NCI-H345 treated with DMSO at 0.1 percent for 48 hours (cell line): ENCODE data around the gene SMYD3.
A peak's percentile ranks its signal among the peaks of the same experiment; 100 is the strongest.
"Not testable (repeated sequence)": the region's sequence is repeated elsewhere in the genome, so short reads cannot be mapped to it uniquely, and the experiment has no call there.

Experiments used
- DNase-seq: peaks from one replicate; lab custom pipeline; 2025; ENCODE audit not compliant: unreplicated experiment; lab: John Stamatoyannopoulos, UW

SMYD3 gene

DNA sequence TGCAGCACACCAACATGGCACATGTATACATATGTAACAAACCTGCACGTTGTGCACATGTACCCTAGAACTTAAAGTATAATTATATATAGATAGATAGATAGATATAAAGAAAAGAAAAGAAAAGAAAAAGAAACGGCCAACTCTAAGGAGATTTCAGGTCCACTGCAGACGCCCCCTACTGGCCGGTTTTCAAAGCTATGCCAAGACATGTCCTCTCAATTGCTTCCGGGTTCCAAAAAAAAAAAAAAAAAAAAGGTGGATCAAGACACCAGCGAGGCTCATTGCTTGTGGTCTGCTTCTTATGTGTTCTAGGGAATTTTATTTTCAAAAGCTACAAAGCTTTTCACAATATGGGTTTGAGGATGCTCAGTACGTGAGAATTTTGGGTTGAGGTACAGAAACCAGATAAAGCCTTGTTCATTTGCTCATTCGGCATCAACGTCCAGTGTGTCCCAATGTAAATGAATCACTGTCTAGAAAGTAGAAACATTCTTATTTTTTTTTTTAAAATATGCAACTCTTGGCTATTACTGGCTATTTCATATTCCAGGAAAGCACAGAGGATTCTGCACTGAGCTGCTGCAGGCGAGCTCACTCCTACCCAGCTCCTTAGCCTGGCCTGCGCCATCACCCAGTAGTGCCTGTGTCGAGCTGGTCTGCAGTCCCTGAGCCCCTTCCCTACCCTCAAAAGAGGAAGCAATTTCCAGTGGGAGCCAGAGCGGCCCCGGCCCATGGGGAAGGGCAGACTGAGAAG lies 709.3 kb downstream of the SMYD3 start:
- DNase-seq, result no peak

GRCh38 chr1:245791410-245792312 lies 715.4 kb downstream of the SMYD3 start:
- DNase-seq, result no peak

GRCh38 chr1:245790441-245790840 lies 716.6 kb downstream of the SMYD3 start:
- no peak for DNase-seq

- no peak for DNase-seq
These were observed 718.2 kb downstream of the SMYD3 start for GRCh38 chr1:245788886-245789285.

GRCh38 chr1:245788269-245788668 lies 718.8 kb downstream of the SMYD3 start:
- no peak for DNase-seq

DNA sequence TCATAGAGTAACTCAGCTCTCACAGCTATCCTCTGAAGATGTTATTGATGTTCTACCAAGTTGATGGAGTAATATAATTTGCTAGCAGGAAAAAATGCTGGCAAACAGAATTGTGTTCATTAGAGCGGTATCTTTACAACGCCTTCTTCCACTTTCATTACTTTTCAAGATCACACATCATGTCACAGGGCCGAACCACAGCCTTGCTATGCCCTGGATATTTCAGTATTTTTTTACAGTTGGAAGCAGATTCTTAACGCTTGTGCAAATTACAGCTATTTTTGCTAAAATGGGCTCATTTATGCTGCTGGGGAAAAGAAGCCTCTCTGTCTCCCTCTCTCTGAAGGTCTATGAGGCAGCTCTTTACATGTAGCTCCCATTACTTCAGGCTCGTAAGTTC lies 720.1 kb downstream of the SMYD3 start:
- DNase-seq, result no peak

DNA sequence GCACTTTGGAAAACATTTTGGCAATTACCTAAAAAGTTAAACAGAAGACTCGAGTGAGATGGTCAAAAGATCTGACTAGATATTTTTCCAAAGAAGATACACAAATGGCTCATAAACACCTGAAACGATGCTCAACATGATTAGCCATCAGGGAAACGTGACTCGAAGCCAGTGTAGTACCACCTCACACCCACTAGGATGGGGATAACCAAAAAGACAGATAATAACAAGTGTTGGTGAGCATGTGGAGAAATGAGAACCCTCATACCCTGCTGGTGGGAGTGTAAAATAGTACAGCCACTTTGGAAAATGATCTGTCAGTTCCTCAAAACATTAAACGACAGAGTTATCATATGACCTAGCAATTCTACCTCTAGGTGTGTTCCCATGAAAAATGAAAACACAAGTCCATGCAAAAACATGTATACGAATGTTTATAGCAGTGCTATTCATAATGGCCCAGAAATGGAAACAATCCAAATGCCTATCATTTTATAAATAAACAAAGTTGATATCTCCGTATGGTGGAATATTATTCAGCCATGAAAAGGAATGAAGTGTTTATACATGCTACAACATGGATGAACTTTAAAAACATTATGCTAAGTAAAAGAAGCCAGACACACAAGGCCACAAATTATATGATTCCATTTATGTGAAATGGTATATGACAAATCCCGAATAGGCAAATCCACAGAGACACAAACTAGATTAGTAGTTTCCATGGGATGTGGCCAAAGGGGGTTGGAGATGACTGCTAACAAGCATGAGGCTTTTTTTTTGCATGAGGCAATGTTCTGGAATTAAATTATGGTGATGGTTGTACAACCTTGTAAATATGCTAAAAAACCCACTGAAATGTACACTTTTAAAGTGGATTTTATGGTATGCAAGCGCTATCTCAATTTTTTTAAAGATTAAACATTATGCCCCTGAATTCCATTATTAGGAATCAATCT lies 727.0 kb downstream of the SMYD3 start:
- DNase-seq, result no peak

DNA sequence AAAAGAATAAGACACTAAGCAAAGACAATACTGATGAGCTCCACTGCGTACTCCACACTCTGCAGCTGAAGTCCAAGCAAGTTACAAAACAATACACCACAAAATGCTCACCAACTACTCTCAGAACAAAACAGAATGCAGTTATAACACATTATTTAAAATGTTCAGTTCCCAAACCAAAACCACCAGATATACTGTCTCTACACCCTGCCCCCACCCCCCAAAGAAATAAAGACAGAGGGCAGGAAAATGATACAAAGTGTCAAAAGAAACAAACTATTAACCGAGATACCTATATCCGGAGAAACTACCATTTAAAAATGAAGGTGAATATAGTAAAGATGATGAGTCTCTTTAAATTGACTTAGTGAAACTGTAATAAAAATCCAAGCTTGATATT lies 729.3 kb downstream of the SMYD3 start:
- DNase-seq, result no peak

GRCh38 chr1:245776694-245777332 lies 730.3 kb downstream of the SMYD3 start:
- DNase-seq, result peak; percentile 75

DNA sequence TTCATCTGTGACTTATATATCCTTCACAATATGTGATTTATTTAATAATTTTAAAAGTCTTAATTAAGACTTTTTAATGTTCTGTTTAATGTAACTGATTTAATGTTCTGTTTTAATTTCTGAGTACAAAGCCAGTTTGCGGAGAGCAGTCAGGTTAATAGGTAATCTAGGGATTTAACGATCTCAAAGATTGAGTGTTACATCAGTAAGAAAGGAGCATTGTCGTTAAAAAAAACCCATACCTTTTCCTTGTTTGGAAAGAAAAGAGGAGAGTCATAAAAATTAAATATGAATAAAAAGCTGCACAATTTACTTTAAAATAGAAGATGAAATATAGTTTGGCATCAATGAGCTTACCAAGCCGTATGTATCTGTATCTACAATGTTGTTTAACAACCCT lies 730.9 kb downstream of the SMYD3 start:
- no peak for DNase-seq

DNA sequence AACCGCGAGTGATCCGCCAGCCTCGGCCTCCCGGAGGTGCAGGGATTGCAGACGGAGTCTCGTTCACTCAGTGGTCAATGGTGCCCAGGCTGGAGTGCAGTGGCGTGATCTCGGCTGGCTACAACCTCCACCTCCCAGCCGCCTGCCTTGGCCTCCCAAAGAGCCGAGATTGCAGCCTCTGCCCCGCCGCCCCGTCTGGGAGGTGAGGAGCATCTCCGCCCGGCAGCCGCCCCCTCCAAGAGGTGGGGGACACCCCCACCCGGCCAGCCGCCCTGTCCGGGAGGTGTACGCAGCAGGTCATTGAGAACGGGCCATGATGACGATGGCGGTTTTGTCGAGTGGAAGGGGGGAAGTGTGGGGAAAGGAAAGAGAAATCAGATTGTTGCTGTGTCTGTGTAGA lies 732.1 kb downstream of the SMYD3 start:
- DNase-seq, result not testable (repeated sequence)

GRCh38 chr1:245774196-245774595 lies 732.9 kb downstream of the SMYD3 start:
- no peak for DNase-seq

- DNase-seq, result no peak
These were observed 733.7 kb downstream of the SMYD3 start for GRCh38 chr1:245773344-245773743.

DNA sequence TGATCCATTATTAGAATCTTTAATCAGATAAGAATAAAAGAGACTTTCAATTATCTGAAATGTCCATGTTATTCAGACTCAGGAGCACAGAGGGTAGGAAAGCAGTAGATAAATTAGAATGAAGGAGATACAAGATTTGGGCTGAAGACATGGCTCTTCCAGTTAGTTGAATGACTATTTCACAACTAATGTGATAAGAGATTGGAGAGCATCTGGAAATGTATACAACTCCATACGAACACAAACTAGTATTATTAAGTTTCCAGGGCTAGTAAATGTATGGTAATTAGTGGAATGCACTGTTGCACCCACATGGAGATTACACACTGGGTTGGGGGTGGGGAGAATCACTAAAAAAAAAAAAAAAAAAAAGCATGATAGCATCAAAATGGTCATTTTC lies 734.3 kb downstream of the SMYD3 start:
- DNase-seq, result no peak

DNA sequence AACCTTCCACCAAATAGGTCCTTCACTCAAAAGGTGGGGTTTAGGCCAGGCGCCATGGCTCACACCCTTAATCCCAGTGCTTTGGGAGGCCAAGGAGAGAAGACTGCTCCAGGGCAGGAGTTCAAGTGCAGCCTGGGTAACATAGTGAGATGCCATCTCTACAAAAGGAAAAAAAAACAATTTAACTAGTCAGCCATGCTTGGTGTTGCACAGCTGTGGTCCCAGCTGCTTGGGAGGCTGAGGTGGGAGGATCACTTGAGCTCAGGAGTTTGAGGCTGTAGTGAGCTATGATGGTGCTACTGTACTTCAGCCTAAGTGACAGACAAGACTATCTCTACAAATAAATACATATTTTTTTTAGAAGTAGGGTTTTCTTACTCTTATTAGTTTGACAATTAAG lies 734.8 kb downstream of the SMYD3 start:
- no peak for DNase-seq

DNA sequence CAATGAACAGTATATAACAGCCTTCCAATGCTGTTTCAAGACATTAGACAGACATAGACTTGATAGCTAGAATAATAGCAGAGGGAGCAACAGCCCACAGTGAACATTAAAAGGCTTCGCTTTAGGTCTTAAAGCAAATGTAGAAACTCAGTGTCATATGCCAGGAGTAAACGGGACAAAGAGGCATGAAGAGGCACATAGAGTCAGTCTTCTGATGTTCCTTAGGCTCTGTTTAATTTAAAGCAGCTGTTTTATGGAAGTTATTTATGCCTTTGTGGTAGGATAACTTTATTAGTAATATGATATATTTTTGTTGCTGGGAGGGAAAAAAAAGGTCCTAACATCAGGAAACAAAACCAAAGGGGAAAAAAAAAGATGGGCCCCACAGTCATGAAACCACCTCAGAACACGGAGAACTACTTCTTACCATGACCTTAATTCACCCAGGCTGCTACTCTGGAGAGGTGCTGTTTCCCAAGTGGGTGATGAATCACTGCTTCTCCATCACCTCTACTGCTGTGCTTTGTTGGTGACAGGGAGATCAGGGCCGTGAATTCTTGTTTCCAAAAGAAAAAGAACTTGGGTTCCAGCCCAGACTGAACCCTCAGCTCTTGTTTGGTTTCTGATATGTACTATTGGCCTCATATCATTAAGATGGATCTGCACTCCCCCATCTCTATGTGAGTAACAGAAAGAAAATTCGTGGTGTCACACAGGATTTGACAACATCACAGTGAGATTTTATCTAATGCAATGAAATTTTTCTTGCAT lies 735.4 kb downstream of the SMYD3 start:
- no peak for DNase-seq

DNA sequence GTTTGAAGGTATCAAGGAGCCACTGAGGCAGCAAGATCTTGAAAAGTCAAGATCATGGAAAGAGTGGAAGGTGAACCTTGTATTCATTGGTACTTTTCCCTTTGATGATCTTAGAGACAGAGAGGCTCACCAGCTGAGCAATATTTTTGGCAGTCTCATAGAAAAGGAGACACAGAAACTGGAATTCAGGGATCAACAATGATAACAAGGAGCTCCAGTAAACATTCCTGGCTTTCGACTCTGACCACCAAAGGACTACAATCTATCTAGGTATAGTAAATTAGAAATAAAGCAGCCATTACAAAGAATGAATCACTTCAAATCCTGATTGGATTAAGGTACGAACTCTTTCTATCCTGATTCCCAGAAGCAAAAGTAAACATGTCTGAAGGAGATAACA lies 736.9 kb downstream of the SMYD3 start:
- no peak for DNase-seq

GRCh38 chr1:245768596-245768995 lies 738.5 kb downstream of the SMYD3 start:
- DNase-seq, result no peak

GRCh38 chr1:245765230-245766000 lies 741.7 kb downstream of the SMYD3 start:
- no peak for DNase-seq
